ENCODE data around the gene BTD.

The BTD gene

GRCh38 chr3:15585111-15585845 lies 16.3 kb upstream of the BTD start:
- ATAC-seq, result no peak
- no peak for TF ChIP-seq PPARA (CRISPR knock-in tag; IDR thresholded peaks at IDR 0.05; ENCODE audit: borderline replicate concordance)
- TF ChIP-seq PATZ1 (CRISPR knock-in tag; IDR thresholded peaks at IDR 0.05; ENCODE audit: borderline replicate concordance), result no peak
- TF ChIP-seq TSHZ2 (CRISPR knock-in tag; IDR thresholded peaks at IDR 0.05), result no peak
- no peak for TF ChIP-seq ZC3H10 (CRISPR knock-in tag; IDR thresholded peaks at IDR 0.05)
- no peak for TF ChIP-seq GLIS3 (CRISPR knock-in tag; IDR thresholded peaks at IDR 0.05)
- no peak for TF ChIP-seq ESRRG (CRISPR knock-in tag; IDR thresholded peaks at IDR 0.05)
- TF ChIP-seq RARB (CRISPR knock-in tag; IDR thresholded peaks at IDR 0.05), result no peak
- no peak for TF ChIP-seq SNAI2 (CRISPR knock-in tag; IDR thresholded peaks at IDR 0.05)
- TF ChIP-seq ARNTL (CRISPR knock-in tag; IDR thresholded peaks at IDR 0.05; ENCODE audit: borderline replicate concordance, low read depth), result no peak
- no peak for TF ChIP-seq ZFP3 (CRISPR knock-in tag; IDR thresholded peaks at IDR 0.05)
- no peak for TF ChIP-seq ZNF70 (CRISPR knock-in tag; IDR thresholded peaks at IDR 0.05)
- TF ChIP-seq ISL1 (CRISPR knock-in tag; IDR thresholded peaks at IDR 0.05), result no peak
- TF ChIP-seq CSRNP3 (CRISPR knock-in tag; IDR thresholded peaks at IDR 0.05), result no peak
- no peak for TF ChIP-seq CSDC2 (CRISPR knock-in tag; IDR thresholded peaks at IDR 0.05)
- no peak for TF ChIP-seq TOX (CRISPR knock-in tag; IDR thresholded peaks at IDR 0.05; ENCODE audit: borderline replicate concordance)
- TF ChIP-seq ZNF565 (CRISPR knock-in tag; conservative IDR thresholded peaks at IDR 0.05; ENCODE audit: low read depth), result no peak
- TF ChIP-seq ZNF8 (CRISPR knock-in tag; IDR thresholded peaks at IDR 0.05), result no peak
- no peak for TF ChIP-seq TCF4 (CRISPR knock-in tag; IDR thresholded peaks at IDR 0.05; ENCODE audit: borderline replicate concordance)
- TF ChIP-seq BACH2 (CRISPR knock-in tag; IDR thresholded peaks at IDR 0.05; ENCODE audit: borderline replicate concordance), result no peak
- no peak for TF ChIP-seq CREB5 (CRISPR knock-in tag; IDR thresholded peaks at IDR 0.05; ENCODE audit: low read depth)

- ATAC-seq, result no peak
- no peak for TF ChIP-seq CSDC2 (CRISPR knock-in tag; IDR thresholded peaks at IDR 0.05)
- TF ChIP-seq ZFP3 (CRISPR knock-in tag; IDR thresholded peaks at IDR 0.05), result no peak
- TF ChIP-seq TOX (CRISPR knock-in tag; IDR thresholded peaks at IDR 0.05; ENCODE audit: borderline replicate concordance), result no peak
- no peak for TF ChIP-seq RARB (CRISPR knock-in tag; IDR thresholded peaks at IDR 0.05)
- no peak for TF ChIP-seq ZC3H10 (CRISPR knock-in tag; IDR thresholded peaks at IDR 0.05)
- TF ChIP-seq ZFP30 (CRISPR knock-in tag; IDR thresholded peaks at IDR 0.05), result no peak
- TF ChIP-seq TCF4 (CRISPR knock-in tag; IDR thresholded peaks at IDR 0.05; ENCODE audit: borderline replicate concordance), result no peak
- no peak for TF ChIP-seq POU6F1 (CRISPR knock-in tag; IDR thresholded peaks at IDR 0.05; ENCODE audit: borderline replicate concordance, low read depth)
- TF ChIP-seq CSRNP3 (CRISPR knock-in tag; IDR thresholded peaks at IDR 0.05), result no peak
- TF ChIP-seq PPARA (CRISPR knock-in tag; IDR thresholded peaks at IDR 0.05; ENCODE audit: borderline replicate concordance), result no peak
- no peak for TF ChIP-seq ESRRG (CRISPR knock-in tag; IDR thresholded peaks at IDR 0.05)
Observed at GRCh38 chr3:15591242-15591641, 10.3 kb upstream of the BTD start.

Measured in SK-N-SH treated with all-trans-retinoic acid at 6 μM for 48 hours (cell line).